T-helper 2 cell (primary cell): ENCODE results near the gene EBP.
"Not testable (repeated sequence)": the region's sequence is repeated elsewhere in the genome, so short reads cannot be mapped to it uniquely, and the experiment has no call there.

ENCODE experiments used
- DNase-seq, 5 experiments: peaks; one replicate each; pipeline versions ENCODE4 v3.0.0 to v3.0.0-alpha.2; 2012 to 2022

The EBP gene

DNA sequence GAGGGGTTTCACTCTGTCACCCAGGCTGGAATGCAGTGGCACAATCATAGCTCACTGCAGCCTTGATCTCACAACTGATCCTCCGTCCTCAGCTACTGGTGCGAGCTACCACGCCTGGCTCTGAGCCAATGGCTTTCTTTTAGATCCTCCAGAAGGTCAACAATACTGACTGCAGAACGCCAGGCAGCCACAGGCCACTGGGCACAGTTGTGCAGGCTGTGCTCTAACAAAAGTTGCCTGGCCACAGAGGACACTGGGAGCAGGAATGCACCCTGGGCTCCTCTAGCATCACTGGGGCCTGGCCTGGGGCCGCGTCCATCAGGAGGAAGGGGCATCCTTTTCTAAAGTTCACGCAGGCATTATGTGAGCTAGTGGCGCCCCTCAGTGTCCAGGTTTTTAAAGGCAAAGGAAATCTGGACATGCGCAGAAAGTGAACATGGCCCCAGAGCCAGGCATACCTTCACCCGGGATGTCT is 27.7 kb upstream of the EBP start:
- peak in 1 of 5 experiments; percentile 10 for DNase-seq

DNA sequence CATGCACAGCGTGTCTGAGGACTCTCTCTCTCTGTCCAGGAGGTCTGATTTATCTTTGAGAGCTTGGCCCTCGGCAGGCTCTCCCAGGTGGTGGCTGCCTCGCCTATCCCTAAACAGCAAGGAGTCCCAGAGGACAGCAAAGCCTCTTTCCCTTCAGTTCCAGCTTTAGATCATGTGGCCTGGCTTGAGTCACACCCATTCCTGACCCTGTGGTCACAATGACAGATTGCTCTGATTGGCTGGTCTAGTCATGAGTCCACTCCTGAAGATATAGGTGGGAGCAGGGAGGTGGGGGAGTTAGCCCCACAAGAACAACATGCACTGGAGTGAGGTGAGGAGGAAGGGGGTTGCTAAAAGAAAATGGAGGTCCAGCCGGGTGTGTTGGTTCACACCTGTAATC is 24.9 kb upstream of the EBP start:
- DNase-seq, result no peak

DNA sequence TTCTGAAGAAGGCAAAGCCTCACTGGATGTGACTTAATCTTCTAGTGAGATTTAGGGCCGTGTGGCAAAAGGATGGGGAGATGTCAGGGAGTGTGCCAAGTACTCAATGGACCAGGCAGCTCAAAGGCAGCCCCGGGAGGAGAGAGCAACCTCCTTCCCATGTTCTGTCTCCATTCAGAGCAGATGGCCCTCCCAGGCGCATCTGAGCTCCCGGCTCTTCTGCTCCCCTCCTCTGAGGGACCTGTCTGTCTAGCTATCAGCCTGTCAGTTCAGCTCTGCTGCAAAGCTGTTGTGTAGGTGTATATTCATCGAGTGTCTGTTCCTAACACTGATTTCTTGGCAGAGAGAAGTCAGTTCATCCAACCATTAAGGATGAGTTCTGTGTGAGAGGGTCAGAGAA is 23.7 kb upstream of the EBP start:
- no peak for DNase-seq

DNA sequence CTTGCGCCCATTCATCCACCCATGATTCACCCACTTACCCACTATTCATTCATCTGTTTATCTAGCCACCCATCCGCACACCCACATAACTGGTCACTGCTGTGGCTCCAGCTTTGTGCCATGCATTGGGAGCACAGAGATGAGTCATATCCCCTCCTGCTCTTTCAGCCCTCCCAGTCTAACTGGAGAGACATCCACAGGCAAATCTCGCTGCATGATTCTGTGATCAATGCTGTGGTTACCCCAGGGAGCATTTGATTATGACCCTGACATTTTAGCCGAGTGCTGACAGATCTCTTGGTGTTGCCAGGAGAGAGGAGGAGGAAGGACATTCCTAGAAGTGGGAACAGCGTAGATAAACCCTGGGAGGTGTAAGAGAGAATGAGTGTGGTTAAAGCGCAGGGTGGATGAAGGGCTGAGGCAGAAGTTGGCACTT is 23.2 kb upstream of the EBP start:
- no peak for DNase-seq

DNA sequence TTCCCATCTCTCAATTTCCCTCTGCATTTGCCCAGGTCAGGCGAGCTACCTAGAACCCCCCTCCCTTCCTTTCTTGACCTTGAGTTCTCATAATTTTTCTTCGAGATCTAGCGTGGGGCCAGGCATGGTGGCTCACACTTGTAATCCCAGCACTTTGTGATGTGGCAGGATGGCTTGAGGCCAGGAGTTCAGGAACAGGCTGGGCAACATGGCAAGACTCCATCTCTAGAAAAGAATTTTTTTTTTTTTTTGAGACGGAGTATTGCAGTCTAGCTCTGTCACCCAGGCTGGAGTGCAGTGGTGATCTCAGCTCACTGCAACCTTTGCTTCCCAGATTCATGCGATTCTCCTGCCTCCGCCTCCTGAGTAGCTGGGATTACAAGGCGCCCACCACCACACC is 17.3 kb upstream of the EBP start:
- DNase-seq, result no peak

DNA sequence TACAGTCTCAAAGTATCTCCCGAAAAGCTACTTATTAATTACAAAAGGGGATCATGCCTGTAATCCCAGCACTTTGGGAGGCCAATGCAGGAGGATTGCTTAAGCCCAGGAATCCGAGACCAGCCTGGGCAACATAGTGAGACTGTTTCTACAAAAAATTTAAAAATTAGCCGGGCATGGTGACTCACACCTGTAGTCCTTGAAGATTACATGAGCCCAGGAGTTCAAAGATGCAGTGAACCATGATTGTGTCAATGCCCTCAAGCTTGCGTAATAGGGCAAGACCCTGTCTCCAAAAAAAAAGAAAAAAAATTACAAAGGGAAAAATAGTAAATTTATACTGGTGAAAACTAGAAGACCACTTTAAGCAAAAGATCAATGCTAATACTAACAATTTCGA is 16.1 kb upstream of the EBP start:
- DNase-seq, result no peak

DNA sequence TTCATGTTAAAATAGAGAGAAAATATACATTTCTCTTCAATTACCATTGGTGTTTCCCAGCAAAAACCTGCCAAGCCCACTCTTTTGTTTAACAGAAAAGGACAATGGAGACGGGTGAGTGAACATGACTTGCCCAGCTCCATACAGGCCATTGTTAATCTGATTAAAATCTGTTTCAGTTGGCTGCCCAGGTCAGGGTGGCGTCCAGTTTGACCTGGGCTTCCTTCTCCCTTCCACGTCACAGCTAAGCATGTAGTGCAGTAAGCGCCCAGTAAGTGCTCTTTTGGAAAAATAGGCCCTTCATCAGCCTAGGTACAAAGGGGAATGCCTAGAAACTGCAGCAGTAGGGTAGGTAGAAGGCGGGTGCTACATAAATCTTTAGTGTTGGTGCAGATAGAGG is 14.4 kb upstream of the EBP start:
- no peak for DNase-seq

DNA sequence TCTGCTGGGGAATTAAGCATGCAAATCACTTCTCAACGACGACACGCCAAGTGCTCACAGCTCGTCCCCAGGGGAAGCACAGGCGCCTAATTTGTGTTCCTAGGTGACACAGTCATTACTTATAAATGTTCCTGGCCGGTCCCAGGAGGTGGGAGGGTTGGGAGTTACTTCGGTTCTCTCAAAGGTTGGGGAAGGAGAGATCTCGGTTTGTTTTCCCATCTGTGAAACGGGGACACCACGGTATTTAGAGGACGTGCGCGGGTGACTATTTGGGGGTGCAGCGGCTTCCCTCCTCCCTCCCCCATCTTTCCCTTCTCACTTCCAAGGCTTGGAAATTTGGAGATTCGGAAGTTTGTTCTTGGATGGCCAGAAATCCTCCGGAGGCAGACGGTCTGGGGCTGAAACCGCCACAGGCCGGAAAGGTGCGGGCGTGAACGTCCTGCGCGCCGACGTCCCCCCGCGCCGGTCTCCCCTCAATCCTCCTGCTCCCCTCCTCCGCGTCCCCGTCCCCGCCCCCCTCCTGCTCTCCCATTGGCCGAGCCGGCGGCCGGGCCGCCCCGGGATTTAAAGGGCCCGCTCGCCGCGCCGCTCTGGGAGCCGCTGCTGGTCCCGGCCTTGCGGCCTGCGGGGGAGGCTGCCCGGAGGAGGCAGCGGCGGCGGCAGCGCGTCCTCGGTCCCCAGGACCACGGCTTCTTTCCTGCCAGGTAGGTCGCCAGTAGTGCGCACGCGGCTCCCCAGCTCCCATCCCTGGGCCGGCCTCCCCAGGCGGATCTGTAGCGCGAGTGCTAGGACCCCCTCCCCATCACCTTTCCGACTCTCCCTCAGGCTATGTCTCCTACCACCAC is 13.0 kb upstream of the EBP start, which contains the start of gene PORCN:
TSS of gene PORCN (plus strand) at position 593 of the 845 bp plus-strand sequence. CDS start 829 bp downstream, outside the sequence.
- DNase-seq, result peak; percentile 58 to 82 (median 65)

DNA sequence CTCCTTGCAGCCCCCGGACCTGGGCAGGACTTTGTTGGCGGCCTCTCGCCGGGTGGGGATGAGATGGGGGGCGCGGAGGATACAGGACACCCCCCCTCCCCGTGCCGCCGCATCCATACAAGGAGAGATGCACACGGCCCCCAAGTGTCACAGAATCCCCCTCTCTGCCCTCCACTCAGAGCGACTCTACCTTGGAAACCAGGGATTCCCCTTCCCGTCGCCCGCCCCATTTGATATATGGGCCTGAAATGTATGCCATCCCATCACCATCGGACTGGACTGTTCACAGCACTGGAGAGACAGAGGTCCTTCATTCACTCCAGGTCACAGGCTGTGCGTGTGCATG is 12.4 kb upstream of the EBP start:
- DNase-seq, result peak in 1 of 5 experiments; percentile 7

DNA sequence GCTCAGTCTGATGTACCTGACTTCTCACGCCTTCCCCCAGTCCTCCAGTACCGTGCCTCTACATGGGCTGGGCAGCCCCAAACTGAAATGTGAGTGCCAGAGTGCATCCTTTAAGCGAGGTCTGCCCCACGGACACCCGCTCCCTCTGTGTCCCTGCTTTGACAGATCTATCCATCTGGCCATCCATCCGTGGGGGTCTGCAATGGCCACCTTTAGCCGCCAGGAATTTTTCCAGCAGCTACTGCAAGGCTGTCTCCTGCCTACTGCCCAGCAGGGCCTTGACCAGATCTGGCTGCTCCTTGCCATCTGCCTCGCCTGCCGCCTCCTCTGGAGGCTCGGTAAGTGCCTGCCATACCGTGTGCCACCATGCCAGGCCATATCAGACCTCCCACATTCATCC is 12.0 kb upstream of the EBP start:
- peak in 1 of 5 experiments; percentile 7 for DNase-seq

DNA sequence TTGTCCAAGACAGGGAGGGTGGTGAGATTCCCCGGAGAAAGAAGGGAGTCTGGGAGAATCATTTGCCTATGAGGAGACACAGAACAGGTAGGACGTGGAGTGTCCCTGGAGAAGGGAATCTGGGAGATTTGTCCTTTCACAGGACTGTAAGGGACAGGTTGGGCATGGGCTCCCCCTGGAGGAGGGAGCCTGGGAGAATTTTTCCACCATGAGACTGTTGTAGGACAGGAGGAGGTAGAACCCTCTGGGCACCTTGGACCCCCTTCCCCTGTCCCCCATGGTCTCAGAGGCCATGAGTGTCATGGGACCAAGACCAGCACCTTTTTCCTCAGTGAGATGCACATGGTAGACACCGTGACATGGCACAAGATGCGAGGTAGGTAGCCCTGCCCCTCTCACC is 10.0 kb upstream of the EBP start:
- DNase-seq, result no peak

DNA sequence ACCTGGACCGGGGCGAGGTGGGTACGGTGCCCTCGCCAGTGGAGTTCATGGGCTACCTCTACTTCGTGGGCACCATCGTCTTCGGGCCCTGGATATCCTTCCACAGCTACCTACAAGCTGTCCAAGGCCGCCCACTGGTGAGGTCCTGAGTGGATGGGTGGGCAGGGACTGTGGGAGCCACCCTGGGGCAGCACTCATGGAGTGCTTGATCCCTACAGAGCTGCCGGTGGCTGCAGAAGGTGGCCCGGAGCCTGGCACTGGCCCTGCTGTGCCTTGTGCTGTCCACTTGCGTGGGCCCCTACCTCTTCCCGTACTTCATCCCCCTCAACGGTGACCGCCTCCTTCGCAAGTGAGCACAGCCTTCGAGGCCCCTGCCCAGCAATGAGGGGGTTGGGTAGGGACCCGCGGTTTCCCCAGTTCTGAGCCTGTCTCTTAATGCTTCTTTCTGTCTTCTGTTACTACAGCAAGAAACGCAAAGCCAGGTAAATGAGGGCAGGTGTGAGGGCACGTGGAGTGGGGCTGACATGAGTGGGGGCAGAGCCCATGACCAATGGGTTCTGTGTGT is 9.2 kb upstream of the EBP start:
- no peak for DNase-seq

DNA sequence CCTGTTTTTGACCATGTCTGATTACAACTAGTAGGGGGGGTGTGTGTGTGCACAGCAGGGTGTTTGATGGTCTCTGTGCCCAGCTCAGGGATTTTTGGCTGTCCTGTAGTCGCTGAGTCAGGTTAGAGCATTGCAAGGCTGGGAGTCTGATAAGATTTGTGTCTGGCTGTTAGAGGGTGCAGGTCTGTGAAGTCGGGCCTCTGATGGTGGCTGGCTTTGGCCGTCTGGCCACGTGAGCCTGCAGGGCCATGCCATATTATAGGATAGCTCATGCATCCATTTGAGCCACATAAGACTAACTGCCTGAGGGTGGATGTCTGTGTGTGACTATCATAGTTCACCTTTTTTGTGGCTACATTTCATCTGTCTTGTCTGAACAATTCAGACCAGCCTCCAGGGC is 7.9 kb upstream of the EBP start:
- no peak for DNase-seq

DNA sequence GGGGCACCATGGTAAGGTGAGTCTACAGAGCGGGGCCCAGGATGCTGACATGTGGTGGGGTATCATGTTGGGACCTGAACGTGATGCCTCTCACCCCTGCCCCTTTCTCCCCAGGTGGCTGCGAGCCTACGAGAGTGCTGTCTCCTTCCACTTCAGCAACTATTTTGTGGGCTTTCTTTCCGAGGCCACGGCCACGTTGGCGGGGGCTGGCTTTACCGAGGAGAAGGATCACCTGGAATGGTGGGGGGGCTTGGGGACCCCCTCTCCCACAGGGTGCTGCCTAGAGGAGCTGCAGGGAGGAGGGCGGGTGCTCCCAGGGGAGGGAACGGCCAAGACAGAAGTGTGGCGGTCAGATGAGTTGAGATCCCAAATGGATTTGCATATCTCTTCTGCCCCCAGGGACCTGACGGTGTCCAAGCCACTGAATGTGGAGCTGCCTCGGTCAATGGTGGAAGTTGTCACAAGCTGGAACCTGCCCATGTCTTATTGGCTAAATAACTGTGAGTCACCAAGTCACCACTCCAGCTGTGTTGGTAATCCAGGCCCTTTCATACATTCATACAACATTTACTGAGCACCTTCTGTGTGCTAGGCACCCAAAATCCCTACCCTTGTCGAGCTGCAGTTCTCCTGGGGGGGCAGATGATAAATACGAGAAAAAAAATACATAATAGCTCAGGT is 7.3 kb upstream of the EBP start:
- no peak for DNase-seq

DNA sequence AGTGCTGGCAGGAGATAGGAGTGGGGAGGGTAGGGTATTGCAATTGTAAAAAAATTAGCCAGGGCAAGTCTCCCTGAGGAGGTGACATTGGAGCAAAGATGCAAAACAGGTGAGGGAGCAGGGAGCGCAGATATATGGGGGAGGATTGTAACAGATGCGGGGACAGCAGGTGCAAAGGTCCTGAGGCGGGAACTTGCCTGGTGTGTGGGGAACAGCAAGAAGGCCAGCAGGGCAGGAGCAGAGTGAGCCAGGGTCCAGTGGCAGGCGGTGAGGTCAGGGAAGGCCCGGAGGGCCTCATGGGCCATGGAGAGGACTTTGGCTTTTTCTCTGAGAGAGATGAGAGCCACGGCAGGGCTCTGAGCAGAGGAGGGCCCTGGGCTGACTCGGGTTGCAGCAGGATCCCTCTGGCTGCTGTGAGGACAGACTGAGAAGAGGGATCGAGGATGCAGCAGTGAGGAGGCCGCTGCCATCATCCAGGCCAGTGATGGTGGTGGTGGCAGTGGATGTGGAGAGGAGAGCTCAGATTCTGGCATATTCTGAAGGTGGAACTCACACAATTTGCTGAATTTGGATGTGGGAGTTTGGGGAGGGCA is 6.6 kb upstream of the EBP start:
- DNase-seq, result no peak

DNA sequence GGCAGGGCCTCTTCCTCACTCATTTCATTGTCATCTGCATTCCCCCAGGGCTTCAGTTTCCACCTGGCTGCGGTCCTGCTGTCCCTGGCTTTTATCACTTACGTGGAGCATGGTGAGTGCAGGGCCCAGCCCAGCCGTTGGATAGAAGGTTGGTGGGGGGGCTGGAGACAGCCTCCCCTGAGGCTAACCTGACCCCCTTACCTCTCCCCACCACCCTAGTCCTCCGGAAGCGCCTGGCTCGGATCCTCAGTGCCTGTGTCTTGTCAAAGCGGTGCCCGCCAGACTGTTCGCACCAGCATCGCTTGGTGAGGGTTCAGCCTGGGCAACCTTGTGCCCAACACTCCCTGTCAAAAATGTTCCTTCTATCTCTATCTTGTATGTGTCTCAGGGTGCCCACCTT is 5.8 kb upstream of the EBP start:
- no peak for DNase-seq

DNA sequence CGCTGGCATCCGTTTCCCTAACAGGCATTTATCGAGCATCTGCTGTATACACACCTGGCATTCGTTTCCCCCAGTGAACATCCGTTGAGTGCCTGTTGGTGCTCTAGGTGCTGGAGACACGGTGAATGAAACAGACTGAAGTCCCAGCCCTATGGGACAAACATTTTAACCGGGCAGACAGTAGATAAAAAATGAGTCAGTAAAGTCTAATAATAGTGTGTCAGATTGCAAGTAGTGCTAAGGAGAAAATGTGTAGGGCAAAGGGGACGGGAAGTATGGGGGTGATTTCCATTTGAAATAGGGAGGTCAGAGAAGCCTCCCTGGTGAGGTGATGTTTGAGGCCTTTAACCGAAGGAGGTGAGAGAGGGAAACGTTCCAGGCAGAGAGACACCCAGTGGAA is 5.3 kb upstream of the EBP start:
- DNase-seq, result no peak

DNA sequence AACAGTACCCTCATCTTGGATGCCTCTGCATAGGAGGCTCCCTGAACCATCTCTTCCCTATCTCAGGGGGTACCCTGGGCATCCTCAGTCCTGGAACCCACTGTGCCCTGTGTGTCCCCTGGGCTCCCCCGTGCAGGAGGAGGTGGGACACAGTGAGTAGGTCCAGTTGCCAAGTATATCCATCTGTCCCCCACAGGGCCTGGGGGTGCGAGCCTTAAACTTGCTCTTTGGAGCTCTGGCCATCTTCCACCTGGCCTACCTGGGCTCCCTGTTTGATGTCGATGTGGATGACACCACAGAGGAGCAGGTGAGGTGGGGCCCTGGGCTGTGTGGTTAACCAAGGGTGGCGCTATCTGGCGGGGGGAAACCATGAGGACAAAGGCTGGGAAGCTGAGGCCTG is 4.6 kb upstream of the EBP start:
- DNase-seq, result no peak

DNA sequence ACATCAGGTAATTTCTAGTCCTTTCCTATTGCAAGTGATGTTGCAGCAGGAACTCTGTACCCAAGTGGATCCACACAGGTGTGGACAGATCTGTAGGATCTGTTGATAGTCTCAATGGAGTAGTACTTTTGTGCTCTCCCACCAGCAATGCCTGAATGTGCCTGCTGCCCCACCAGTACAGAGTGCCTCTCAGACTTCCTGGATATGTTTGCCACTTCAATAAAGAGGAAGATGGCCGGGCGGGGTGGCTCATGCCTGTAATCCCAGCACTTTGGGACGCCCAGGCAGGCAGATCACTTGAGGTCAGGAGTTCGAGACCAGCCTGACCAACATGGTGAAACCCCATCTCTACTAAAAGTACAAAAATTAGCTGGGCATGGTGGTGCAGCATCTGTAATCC is 2.1 kb upstream of the EBP start:
- not testable (repeated sequence) for DNase-seq

DNA sequence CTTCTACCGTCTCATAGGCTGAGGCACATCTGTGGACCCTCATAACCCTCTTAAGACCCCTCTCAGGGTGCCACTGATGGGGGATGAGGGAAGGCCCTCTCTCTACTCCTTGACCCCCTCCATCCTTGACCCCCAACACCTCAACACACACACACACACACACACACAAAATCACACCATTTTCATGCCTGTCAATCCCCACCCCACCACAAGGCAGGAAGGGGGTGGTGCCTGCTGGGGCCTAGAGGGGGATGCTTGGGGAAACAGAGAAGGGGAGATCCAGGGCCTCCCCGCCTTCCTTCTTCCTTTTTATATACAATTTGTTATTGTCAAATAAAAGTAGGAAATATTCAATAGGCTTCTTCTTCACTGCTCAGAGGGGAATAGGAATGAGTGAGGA is 1.2 kb upstream of the EBP start:
- peak in 1 of 5 experiments; percentile 63 for DNase-seq

DNA sequence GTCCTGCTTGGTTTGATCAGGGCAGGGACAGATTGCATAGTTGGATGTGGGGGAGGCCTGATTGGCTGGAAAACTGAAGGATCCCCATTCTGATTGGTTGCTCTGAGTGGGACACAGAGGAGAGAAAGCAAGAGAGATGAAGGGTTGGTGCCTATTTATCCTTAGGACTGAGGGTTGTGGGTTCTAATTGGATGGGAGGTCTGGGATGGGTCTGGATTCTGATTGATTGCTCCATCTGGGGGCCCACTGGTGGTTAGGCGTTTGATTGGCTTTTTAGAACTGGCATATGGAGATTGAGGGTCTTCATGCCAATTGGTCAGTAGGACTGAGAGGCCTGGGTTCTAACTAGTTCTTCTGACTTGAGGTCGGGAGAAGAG is 644 bp upstream of the EBP start:
- peak in 1 of 5 experiments; percentile 66 for DNase-seq

DNA sequence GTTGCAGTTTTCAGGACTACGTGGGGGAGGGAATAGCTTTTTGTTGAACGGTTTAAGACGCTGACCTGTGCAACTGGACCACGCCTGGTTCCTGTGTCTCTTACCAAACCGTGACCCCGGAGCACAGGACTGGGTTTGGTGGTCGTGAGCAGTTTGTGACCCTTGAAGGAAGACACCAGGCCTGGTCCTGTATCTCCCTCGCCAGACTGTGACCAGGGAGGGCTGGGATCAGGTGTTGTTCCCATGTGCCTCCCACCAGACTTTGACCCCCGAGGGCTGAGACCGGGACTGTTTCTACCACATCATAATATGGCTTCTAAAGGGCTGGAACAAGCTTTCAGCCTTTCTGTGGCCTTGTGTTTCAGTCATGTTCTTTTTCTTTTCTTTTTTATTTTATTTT is 683 bp downstream of the EBP start:
- no peak for DNase-seq

DNA sequence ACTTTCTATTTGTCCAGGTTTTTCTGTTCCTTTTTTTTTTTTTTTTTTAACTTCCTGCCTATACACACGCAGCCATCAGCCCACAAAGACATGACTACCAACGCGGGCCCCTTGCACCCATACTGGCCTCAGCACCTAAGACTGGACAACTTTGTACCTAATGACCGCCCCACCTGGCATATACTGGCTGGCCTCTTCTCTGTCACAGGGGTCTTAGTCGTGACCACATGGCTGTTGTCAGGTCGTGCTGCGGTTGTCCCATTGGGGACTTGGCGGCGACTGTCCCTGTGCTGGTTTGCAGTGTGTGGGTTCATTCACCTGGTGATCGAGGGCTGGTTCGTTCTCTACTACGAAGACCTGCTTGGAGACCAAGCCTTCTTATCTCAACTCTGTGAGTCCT is 2.1 kb downstream of the EBP start:
- peak in 1 of 5 experiments; percentile 10 for DNase-seq
